Measurements from ENCODE around the gene TOE1.

Gene TOE1

DNA sequence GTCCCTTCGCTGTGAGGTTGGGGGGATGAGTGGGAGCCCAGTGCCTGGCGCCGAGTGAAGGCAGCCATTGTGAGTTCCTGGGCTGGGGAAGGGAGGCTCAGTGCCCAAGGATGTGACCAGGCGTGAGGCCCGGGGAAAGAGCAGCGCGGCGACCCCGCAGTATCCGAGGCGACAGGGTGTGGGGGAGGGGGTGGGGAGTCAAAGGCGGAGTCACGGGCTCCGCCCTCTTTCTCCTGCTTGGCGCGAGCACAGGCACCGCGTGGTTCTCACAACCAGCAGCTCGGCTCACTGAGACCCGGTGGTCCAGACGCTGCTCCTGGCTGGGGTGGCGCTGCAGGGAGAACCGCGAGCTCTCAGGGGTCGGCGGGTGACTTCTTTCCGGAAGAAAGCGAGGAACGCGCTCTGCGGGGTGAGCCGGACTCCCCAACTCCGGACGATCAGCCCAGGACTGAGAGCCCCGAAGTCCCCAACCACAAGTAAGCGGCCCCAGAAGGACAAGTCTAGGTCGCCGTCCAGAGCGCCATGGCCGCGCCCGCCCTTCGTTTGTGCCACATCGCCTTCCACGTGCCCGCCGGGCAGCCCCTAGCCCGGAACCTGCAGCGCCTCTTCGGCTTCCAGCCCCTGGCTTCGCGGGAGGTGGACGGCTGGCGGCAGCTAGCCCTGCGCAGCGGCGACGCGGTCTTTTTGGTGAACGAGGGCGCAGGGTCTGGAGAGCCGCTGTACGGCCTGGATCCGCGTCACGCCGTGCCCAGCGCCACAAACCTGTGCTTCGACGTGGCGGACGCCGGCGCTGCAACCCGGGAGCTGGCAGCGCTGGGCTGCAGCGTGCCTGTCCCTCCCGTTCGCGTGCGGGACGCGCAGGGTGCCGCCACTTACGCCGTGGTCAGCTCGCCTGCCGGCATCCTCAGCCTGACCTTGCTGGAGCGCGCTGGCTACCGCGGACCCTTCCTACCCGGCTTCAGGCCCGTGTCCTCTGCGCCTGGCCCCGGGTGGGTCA, 13.0 kb upstream of the TOE1 start, which contains the start of gene HPDL:
Gene HPDL, plus strand, starts transcription at position 269 of the 997 bp plus-strand sequence. Its CDS starts 254 bp downstream, at position 523.
- no peak for FAIRE-seq
- DNase-seq (ENCODE audit: low spot score), result no peak

DNA sequence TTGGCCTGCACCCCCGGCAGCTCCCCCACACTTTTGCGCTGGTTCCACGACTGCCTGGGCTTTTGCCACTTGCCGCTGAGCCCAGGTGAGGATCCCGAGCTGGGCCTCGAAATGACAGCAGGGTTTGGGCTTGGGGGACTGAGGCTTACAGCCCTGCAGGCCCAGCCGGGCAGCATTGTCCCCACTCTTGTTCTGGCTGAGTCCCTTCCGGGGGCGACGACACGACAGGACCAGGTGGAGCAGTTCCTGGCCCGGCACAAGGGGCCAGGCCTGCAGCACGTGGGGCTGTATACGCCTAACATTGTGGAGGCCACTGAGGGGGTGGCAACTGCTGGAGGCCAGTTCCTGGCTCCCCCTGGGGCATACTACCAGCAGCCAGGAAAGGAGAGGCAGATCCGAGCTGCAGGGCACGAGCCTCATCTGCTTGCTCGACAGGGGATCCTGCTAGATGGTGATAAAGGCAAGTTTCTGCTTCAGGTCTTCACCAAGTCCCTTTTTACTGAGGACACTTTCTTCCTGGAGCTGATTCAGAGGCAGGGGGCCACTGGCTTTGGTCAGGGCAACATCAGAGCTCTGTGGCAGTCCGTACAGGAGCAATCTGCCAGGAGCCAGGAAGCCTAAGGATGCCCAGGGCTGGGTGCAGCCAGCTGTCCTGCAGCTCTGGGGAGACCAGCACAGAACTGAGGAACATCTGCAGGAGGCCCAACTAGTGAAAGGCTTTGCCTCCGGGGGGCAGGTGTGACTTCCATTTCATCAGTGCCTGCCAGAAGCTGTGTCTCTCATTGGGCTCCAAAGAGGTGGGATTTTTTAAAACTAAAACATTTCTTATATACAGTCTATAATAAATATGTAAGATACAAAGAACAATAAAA, 12.1 kb upstream of the TOE1 start:
- DNase-seq (ENCODE audit: low spot score) (no peak), FAIRE-seq (no peak)

DNA sequence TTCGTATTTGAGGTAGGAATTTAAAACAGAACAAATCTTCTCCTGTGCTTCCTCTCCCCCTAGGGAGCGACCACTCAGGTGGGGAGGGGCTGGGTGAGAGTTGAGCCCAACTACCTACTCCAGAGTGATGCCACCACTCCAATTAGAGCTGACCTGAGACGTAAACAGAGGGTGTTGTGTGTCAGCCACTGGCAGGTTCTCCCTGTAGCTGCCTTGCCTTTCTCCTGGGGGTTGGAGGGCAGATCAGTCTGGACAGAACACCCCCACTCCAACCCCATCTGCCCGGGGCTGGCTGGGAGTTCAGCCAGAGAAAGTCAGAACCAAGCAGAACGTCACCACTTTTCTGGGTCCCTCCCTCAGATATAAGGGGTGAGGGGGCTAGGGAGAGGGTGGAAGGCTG, 11.3 kb upstream of the TOE1 start:
- DNase-seq (ENCODE audit: low spot score), result no peak
- FAIRE-seq, result no peak

DNA sequence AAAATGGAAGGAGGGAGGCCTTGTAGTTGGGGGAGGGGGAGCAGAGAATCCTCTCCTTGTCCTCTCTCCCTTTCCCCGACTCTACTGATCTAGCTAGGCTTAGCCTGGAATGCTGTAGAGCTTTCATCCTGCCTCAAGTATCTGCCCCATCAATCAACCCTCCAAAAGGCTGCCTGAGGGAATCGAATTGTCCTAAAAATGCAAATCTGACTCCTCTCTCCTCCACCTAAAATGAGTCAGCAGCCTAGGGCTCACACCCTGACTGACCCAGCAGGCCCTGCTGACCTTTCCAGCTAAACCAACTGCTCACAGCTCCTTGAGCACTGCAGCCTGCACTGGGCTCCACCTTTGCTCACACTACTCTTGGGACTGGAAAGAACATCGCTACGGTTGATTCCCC, 10.5 kb upstream of the TOE1 start:
- FAIRE-seq (no peak), DNase-seq (ENCODE audit: low spot score) (no peak)

DNA sequence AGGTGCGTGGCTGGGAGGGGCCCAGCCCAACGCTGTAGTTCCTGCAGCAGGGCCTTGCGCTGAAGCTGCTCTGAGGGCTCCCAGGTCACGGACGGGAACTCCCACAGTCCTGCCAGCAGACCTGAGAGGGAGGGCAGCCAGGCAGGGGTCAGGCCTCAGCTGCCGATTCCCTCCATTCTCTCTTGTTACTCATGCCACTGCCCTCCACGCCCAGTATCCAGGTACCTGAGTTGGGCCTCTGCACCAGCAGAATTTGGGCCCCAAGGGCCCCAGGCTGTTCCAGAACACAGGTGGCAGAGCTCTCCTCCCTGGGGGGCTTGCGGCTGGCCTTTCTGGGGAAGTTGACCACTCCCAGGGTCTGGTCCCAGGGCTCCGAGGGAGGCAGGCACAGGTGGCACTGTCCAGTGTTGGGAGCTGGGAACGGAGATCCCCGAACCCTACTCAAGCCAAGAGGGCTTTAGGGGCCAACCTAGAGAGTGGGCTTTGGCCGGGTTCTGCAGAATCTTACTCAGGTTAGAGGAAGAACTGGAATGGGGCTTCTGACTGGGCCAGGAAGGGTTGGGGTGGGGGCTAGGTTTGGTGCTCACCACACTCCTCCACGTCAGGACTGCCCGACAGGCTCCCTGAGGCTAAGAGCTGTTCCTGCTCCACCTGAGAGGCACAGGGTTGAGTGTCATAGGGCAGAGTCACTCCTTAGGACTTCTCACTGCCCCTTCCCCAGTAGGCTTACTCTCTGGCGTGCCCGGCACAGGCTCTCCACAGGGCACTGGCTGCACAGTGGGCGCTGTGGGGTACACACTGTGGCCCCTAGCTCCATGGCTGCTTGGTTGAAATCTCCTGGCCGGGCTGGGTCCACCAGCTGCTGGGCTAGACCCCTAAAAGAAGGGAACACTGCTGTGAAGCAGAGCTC, 8.3 kb upstream of the TOE1 start:
- FAIRE-seq (no peak), DNase-seq (ENCODE audit: low spot score) (no peak)

DNA sequence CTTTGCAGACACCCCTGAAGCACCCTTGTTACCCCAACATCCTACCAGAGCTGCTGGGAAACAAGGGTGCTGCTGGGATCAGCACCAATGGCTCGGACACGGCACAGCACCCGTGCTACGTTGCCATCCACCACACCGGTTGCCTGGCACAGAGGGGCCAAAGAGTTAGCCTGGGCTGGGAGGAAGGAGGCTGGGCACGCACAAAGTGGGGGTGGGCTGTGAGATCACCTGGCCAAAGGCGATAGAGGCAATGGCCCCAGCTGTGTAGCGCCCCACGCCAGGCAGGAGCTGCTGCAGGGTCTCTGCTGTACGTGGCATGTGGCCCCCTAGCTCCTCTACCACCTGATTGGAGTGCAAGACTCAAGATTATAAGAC, 7.6 kb upstream of the TOE1 start:
- FAIRE-seq (no peak), DNase-seq (ENCODE audit: low spot score) (no peak)

DNA sequence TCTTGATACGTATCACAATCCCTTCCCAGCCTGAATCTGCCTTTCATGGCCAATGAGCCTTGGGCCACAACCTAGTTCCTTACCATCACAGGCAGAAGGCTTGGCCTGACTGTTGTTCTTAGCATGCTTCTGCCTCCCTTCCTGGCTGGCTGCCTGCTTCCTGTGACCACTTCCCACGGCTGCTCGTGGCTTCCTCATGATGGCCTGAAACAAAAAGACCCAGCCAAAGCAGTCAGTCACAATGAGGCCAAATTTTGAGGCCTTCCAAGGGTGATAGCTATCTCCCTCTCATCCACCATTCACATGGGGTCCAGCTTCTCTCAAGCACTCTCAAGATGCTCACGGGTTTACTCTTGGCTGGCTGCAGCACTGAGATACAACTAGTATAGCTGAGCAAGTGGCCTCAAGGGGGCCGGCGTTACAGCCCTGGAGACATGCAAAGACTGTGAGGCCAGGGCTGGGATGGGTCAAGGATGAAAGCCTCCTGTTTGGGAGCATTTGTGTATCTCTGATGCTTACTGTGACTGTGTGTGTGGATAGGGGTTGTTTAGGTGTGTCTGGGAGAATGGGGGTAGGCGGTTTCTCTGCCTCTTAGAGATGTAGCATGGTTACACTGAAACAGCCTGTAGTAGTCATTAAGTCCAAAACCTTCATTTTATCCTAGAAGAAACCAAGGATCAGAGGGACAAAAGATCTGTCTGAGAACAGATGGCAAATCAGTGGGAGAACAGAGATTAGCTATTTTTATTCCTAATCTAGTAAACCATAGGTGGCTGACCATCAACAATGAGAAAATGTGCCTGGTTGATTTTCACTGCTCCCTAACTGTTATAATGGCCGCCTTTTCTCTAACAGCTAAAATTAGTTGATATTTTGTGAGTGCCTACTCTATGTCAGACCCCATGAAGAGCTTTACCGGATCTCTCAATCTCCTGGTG, 5.4 kb upstream of the TOE1 start:
- DNase-seq (ENCODE audit: low spot score), result no peak
- no peak for FAIRE-seq

DNA sequence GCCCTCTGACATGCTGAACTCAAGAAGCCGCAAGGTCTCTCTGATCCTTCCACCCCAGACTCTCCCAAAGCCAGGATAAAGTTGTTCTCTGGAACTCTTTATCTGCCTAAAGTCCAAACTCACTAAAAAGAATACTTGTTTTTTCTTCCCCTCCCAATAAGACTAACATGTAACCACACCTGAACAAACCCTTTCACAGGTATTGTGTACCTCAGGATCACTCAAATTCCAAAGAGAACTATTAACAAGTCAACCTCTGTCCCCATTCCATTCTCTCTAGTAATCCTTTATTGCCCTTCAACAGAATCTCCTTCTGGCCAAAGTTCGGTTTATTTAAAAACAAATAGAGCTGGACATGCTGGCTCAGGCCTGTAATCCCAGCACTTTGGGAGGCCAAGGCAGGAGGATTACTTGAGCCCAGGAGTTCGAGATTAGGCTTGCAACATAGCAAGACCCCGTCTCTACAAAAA, 4.1 kb upstream of the TOE1 start:
- DNase-seq (ENCODE audit: low spot score), result no peak
- no peak for FAIRE-seq

DNA sequence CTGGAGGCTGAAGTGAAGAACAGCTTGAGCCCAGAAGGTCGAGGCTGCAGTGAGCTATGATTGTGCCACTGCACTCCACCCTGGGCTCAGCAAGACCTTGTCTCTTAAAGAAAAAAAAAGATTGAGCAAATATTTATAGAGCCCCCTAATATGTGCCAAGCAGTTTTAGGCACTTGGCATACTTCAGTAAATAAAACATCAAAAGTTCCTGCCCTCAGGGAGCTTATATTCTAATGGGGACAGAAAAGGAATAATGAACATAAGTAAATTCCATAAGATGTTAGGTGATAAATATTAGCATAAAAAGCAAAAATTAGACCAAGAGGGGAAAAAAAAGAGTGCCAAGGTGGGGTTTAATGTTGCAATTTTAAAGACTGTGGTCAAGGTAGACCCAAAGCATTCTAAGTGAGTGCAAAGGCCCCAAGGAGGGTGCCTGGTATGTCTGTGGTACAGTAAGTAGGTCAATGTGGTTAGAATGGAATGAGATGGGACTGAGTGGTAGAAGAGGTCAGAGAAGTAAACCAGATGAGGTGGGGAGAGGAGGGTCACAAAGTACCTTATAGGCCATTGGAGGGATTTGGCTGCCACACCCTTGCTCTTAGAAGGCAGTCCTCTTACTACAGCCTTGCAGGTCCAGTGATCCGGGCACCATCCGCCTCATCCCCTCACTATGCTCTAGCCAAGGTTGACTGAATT, 2.2 kb upstream of the TOE1 start:
- FAIRE-seq (no peak), DNase-seq (ENCODE audit: low spot score) (peak; percentile 33)

DNA sequence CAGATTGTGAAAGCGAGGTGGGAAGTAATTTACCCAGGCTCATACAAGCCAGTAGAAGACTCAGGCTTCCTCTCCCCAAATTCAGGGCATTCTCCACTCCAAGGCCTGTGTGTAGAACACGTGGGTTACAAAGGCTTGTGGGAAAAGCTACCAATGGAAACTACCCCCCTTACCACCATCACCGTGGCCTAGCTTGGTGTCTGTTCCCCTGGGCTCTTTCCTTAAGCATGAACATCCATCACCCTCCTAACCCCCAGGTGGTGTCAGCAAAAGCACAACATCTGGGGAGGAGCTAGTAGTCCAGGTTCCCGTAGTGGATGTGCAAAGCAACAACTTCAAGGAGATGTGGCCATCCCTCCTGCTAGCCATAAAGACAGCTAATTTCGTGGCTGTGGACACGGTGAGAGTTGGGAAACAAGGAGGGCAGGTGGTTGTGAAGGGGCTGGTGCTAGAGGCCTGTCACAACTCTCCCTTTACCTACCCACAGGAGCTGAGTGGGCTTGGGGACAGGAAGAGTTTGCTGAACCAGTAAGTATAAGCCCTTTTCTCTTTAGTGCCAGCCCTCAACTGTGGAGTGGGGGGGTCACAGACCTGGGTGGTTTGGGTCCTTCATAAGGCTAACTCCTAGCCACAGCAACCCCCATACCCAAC, 971 bp downstream of the TOE1 start:
- FAIRE-seq (no peak), DNase-seq (ENCODE audit: low spot score) (no peak)

DNA sequence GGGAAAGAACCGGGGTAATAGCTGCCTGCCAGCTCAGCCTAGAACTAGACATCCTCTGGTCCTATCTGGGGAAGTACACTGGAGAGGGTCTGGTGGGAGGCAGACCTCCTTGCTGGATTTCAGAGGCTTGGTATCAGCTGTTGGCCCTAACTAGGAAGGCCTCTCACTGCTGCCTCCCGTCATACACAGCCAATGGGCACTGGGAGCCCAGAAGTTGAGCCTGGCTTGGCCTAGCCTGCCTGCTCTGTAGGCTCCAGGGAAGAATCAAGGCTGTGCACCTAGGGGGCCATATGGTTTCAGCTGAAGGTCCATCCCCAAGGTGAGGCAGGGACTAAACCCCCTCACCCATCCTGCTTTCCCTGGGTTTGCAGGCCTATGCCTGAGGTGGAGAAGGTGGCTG, 4.5 kb downstream of the TOE1 start:
- DNase-seq (ENCODE audit: low spot score) (no peak), FAIRE-seq (no peak)

DNA sequence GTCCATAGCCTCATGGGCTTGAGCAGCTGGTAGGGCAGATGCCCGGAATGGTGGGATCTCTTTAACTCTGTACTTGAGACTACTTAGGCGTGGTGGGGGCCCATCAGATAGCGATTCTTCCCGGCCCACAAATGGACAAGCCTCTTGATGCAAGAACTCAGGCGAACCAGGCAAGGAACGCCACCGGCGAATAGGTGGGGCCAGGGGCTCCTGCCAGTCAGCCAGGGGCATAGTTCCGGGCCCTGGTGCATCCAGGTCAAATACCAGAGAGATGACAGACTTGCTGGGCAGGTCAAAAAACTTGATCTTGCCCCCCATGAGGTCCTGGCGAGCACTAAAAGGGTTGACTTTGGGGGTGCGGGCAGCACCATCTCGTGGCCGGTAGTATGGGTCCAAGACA, 5.0 kb downstream of the TOE1 start:
- DNase-seq (ENCODE audit: low spot score), result no peak

DNA sequence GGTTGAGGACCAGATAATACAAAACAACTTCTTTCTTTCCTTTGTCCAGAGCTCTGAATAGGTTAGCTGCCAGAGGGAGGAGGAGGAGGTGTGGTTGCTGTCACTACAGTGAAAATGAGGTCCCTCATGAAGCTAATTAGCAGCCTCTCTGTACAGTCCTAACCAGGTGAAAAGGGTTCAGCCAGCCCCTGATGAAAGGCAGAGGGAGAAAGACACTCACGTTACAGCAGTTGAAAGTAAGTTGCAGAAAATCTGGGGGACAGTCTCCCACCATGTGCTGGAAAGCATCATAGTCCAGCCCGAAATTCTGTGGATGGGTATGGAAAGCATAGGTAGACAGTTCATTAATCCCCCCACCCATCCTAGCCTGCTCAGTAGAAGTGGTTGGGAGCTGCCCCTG, 6.5 kb downstream of the TOE1 start:
- FAIRE-seq (no peak), DNase-seq (ENCODE audit: low spot score) (no peak)

More for the DNA sequence above, 5.0 kb downstream of the TOE1 start:
- no peak for FAIRE-seq

DNA sequence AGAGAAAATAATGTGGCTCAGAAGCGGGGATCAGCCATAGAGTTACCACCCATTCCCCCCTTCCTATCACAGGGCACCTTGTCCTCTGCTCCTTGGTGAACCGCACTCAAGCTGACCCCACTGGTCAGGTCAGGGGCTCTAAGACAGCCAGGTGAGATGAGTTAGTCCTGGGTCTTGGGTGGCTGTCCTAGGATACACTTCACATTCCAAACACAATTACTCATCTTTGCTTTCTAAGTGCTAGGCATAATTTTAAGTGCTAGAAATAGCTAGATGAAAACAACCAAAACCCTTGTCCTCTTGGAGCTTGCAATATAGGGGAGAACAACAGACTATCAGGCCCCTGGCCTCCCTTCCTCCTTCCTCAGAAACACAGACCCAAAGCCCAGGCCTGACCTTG, 8.1 kb downstream of the TOE1 start:
- FAIRE-seq, result no peak
- no peak for DNase-seq (ENCODE audit: low spot score)

DNA sequence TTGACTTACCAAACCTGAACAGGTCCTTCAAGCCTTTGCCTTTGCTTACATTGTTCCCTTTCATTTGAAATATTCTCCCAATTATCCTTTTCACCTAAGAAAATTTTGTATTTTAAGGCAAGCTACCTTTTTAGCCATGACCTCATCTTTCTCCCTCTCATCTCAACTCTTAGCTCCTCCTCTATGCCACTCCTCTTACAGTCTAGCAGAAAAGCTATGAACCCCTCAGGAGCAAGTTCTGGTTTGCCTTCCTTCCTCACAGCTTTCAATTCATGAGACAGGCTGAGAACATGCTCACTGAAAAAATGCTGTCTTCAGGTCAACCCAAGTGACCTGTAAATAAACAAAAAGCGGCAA, 8.6 kb downstream of the TOE1 start:
- DNase-seq (ENCODE audit: low spot score) (no peak), FAIRE-seq (no peak)

DNA sequence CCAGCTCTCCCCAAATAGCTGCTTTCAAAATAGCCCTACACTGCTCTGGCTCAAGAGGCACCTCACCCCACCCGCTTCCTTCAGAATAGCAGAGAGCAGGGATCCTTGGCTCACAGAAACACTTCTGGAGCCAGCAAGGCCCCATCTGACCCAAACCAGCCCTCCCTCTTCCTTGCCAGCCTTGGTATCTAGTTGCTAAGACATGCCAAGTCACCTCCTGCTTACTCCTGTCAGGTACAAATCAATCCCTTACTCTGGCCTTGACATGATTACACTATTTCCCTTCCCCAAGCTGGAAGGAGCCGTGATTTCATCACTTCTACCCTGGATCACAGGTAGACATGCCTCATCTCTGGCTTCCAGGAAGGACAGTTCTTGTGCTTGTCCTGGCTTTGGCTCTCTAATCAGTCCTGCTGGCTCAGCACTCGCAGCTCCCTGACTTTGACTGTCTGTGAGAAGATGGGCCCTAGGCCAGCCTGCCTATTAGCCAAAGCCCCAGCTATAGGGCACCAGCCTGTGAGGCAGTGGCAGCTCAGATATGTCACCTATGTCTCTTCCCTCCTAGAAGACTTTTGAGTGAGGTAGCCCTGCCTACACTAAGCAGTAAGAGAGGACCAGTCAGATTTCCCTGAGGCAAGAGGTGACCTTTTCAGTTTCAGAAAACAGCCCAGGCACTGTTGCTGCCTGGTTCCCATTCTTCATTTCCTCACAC, 9.2 kb downstream of the TOE1 start:
- DNase-seq (ENCODE audit: low spot score), result no peak
- no peak for FAIRE-seq

DNA sequence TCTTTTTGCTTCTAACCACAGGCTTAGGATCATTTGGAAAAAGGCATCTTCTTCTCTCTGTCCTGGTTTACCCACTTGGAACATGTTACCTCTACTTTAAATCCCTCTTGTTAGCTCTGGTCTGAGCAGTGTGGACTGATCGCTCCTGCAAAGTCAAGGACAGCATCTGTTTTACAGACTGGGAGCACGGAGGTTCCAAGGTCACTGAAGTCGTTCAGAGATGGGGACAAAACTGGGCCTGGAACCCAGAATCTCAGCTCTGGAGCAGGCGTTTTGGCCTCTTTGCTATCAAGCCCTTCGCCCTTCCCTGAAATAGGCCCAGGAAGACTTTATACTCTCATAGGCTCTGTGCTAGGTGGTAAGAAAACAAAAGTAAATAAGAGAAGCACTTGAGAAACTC, 11.5 kb downstream of the TOE1 start:
- DNase-seq (ENCODE audit: low spot score) (no peak), FAIRE-seq (no peak)

DNA sequence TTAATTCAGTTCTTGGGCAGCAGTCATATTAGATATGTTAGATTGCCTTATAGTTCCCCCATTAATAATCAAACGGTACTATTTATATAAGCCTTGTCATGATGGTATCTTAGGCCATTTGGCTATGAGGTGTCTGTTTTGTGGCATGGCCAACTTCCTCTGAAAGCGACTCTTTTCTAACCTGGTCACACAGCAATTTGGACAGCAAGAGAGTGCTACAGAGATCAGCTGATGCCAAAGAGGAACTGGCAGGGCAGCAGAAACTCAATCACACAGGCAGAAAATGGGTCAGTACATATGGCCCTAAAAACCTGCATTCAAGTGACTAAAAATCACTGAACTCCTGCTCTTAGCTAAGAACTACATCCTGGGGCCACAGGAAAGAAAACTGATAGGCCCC, 13.7 kb downstream of the TOE1 start:
- FAIRE-seq, result no peak
- no peak for DNase-seq (ENCODE audit: low spot score)
